Ishikawa (cell line): ENCODE results near the gene CACNB3.

Experiments used
- CEBPB ChIP-seq: IDR thresholded peaks from 2 replicates; pipeline ENCODE4 v1.6.1; 2012
- CREB1 ChIP-seq: IDR thresholded peaks from 2 replicates; pipeline ENCODE4 v1.6.1; 2012; ENCODE audit warnings: low read depth
- EP300 ChIP-seq: IDR thresholded peaks from 2 replicates; pipeline ENCODE4 v1.6.1; 2012; ENCODE audit warnings: borderline replicate concordance
- FOXM1 ChIP-seq: IDR thresholded peaks from 2 replicates; pipeline ENCODE4 v1.6.1; 2012; ENCODE audit warnings: low read depth, borderline replicate concordance
- MAX ChIP-seq: IDR thresholded peaks from 2 replicates; pipeline ENCODE4 v1.6.1; 2012
- NFIC ChIP-seq: IDR thresholded peaks from 2 replicates; pipeline ENCODE4 v1.6.1; 2012
- RAD21 ChIP-seq: IDR thresholded peaks from 2 replicates; pipeline ENCODE4 v1.6.1; 2012; ENCODE audit warnings: low read depth
- TAF1 ChIP-seq: IDR thresholded peaks from 2 replicates; pipeline ENCODE4 v1.6.1; 2012; ENCODE audit warnings: low read depth, mild to moderate bottlenecking
- USF1 ChIP-seq: IDR thresholded peaks from 2 replicates; pipeline ENCODE4 v1.6.1; 2012
- YY1 ChIP-seq: IDR thresholded peaks from 2 replicates; pipeline ENCODE4 v1.6.1; 2012; ENCODE audit warnings: low read depth
- ZBTB7A ChIP-seq: IDR thresholded peaks from 2 replicates; pipeline ENCODE4 v1.6.1; 2012; ENCODE audit warnings: low read depth
- TF ChIP-seq, protein P1 (sequence below): IDR thresholded peaks from 2 replicates; pipeline ENCODE4 v1.6.1; 2012; ENCODE audit warnings: low read depth, mild to moderate bottlenecking

DNA sequence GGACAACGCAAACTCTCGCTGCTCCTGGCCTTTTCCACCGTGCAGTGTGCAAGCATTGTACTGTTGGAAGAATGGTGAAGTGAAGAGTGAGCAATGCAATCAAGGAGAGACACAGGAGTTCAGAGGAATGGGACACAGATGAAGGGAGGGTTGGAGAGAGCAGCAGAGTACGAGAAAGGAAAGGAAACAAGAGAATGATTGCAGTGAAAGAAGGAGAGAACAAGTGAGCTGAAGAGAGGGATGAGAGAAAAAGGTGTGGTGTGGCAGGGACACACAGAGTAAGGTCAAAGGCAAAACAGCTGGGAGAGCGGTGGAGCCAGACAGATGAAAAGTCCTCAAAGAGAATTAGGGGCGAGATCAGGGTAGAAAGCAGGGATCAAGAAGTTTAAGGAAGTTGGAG, 13.0 kb downstream of the CACNB3 start:
- TF ChIP-seq CEBPB (no peak), CREB1 (no peak), RAD21 (no peak), EP300 (no peak), MAX (no peak), TAF1 (no peak), FOXM1 (no peak), YY1 (no peak), NFIC (no peak), USF1 (no peak), ZBTB7A (no peak)
- TF ChIP-seq, protein P1, sequence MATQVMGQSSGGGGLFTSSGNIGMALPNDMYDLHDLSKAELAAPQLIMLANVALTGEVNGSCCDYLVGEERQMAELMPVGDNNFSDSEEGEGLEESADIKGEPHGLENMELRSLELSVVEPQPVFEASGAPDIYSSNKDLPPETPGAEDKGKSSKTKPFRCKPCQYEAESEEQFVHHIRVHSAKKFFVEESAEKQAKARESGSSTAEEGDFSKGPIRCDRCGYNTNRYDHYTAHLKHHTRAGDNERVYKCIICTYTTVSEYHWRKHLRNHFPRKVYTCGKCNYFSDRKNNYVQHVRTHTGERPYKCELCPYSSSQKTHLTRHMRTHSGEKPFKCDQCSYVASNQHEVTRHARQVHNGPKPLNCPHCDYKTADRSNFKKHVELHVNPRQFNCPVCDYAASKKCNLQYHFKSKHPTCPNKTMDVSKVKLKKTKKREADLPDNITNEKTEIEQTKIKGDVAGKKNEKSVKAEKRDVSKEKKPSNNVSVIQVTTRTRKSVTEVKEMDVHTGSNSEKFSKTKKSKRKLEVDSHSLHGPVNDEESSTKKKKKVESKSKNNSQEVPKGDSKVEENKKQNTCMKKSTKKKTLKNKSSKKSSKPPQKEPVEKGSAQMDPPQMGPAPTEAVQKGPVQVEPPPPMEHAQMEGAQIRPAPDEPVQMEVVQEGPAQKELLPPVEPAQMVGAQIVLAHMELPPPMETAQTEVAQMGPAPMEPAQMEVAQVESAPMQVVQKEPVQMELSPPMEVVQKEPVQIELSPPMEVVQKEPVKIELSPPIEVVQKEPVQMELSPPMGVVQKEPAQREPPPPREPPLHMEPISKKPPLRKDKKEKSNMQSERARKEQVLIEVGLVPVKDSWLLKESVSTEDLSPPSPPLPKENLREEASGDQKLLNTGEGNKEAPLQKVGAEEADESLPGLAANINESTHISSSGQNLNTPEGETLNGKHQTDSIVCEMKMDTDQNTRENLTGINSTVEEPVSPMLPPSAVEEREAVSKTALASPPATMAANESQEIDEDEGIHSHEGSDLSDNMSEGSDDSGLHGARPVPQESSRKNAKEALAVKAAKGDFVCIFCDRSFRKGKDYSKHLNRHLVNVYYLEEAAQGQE, result no peak
